Vagina (tissue), 2 donors: Measurements from ENCODE around the gene PPP2R2D. TPM values are rescaled to one million over a fixed set of nuclear protein-coding genes. Genes with fewer than 3 reads are reported as not detected.

Experiments used
- DNase-seq, 2 donors: peaks; one replicate each; pipeline ENCODE4 v3.0.0-alpha.2; 2017; ENCODE audit errors: extremely low spot score in 2 of 2
- H3K27ac ChIP-seq: fragments of 200-600 bp; sonication (generic); one replicate; pipeline ENCODE4 v1.5.1; 2019
- H3K27me3 ChIP-seq: fragments of 200-600 bp; sonication (generic); one replicate; pipeline ENCODE4 v1.5.1; 2019
- H3K36me3 ChIP-seq, 2 donors: fragments of 200-600 bp; sonication (generic); one replicate each; pipeline ENCODE4 v1.5.1; 2017 to 2019
- H3K4me1 ChIP-seq: fragments of 200-600 bp; sonication (generic); one replicate; pipeline ENCODE4 v1.5.1; 2019
- H3K4me3 ChIP-seq, 2 donors: fragments of 200-600 bp; sonication (generic); 1 replicate in 1 of 2; 2 replicates in 1 of 2; pipeline ENCODE4 v1.5.1; 2016 to 2019
- H3K9me3 ChIP-seq: fragments of 200-600 bp; sonication (generic); one replicate; pipeline ENCODE4 v1.5.1; 2019
- CTCF ChIP-seq, 3 experiments: fragments of 450-650 bp in 2 of 3; fragments of 200-600 bp in 1 of 3; sonication (generic) in 1 of 3; IDR thresholded peaks; one replicate each; pipeline ENCODE4 v1.5.1; 2017 to 2019; ENCODE audit warnings: antibody characterized with exemption in 3 of 3, mild to moderate bottlenecking in 2 of 3, moderate library complexity in 2 of 3
- POLR2A ChIP-seq, 2 donors: fragments of 450-650 bp; IDR thresholded peaks; one replicate each; pipeline ENCODE4 v1.6.1; 2017; ENCODE audit warnings: antibody characterized with exemption in 2 of 2, mild to moderate bottlenecking in 2 of 2, moderate library complexity in 2 of 2
- POLR2AphosphoS5 ChIP-seq, 2 donors: sonication (generic); formaldehyde crosslinking; IDR thresholded peaks; one replicate each; pipeline ENCODE4 v1.9.0; 2017; ENCODE audit warnings: antibody characterized with exemption in 2 of 2, mild to moderate bottlenecking in 2 of 2, low read depth in 1 of 2; ENCODE audit not compliant: insufficient read depth in 1 of 2
- intact Hi-C: fragments of 100-400 bp; cut with DNase I; formaldehyde crosslinking; loops from one replicate; pipeline ENCODE4 v1.15.1; 2023
- total RNA-seq: library from RNA; depleted of rRNA; stranded (reverse); fragments of >200 nt; gene quantifications from one replicate; pipeline ENCODE4 v1.2.3, GENCODE V29; 2016

PPP2R2D gene
- total RNA-seq, 1 donor from 2014 or later, result 49.4 TPM

- peak; percentile 85 to 96 (median 93) for TF ChIP-seq CTCF (IDR thresholded peaks at IDR 0.05)
- no peak for TF ChIP-seq POLR2A (IDR thresholded peaks at IDR 0.05)
- no peaks in the 10 kb centered on the region for H3K36me3 ChIP-seq
- H3K27me3 ChIP-seq, result no peaks in the 10 kb centered on the region
- H3K4me1 ChIP-seq, result no peaks in the 10 kb centered on the region
- no peak overlapping the region for H3K4me3 ChIP-seq
- H3K9me3 ChIP-seq, result no peaks in the 10 kb centered on the region
- no peak overlapping the region for H3K27ac ChIP-seq
- no peak for DNase-seq
- intact Hi-C loops, result loop anchor here (5.0 kb wide), 1 partner anchor 137 kb away; no protein-coding TSS in a partner anchor
These were observed 15.2 kb upstream of the PPP2R2D start for GRCh38 chr10:131885391-131886165.

GRCh38 chr10:131886237-131886636, 14.6 kb upstream of the PPP2R2D start:
- Histone ChIP-seq H3K4me3 (no peak overlapping the region), H3K9me3 (no peaks in the 10 kb centered on the region), H3K27me3 (no peaks in the 10 kb centered on the region), H3K4me1 (no peaks in the 10 kb centered on the region), H3K27ac (no peak overlapping the region), H3K36me3 (no peaks in the 10 kb centered on the region)
- no peak for TF ChIP-seq POLR2A (IDR thresholded peaks at IDR 0.05)
- no peak for TF ChIP-seq POLR2AphosphoS5 (IDR thresholded peaks at IDR 0.05; ENCODE audit: insufficient read depth in 1 of 2, low read depth in 1 of 2)
- no peak for TF ChIP-seq CTCF (IDR thresholded peaks at IDR 0.05)
- intact Hi-C loops, result loop anchor here (5.0 kb wide), 1 partner anchor 136 kb away; no protein-coding TSS in a partner anchor
- no peak for DNase-seq

- no peaks in the 10 kb centered on the region for H3K27me3 ChIP-seq
- no peaks in the 10 kb centered on the region for H3K4me1 ChIP-seq
- no peak overlapping the region for H3K4me3 ChIP-seq
- no peaks in the 10 kb centered on the region for H3K36me3 ChIP-seq
- intact Hi-C loops, result loop anchor here (5.0 kb wide), 1 partner anchor 134 kb away; no protein-coding TSS in a partner anchor
- no peak overlapping the region for H3K27ac ChIP-seq
- no peak for DNase-seq
- H3K9me3 ChIP-seq, result no peaks in the 10 kb centered on the region
- peak in 1 of 2 donors; percentile 20 for TF ChIP-seq POLR2AphosphoS5 (IDR thresholded peaks at IDR 0.05; ENCODE audit: insufficient read depth in 1 of 2, low read depth in 1 of 2)
- no peak for TF ChIP-seq POLR2A (IDR thresholded peaks at IDR 0.05)
- no peak for TF ChIP-seq CTCF (IDR thresholded peaks at IDR 0.05)
These were observed 12.6 kb upstream of the PPP2R2D start for GRCh38 chr10:131888186-131888604.

GRCh38 chr10:131889755-131890154, 11.1 kb upstream of the PPP2R2D start:
- H3K4me3 ChIP-seq, result no peak overlapping the region
- no peaks in the 10 kb centered on the region for H3K27me3 ChIP-seq
- intact Hi-C loops, result loop anchor here (5.0 kb wide), 1 partner anchor 133 kb away; no protein-coding TSS in a partner anchor
- H3K4me1 ChIP-seq, result no peaks in the 10 kb centered on the region
- no peaks in the 10 kb centered on the region for H3K36me3 ChIP-seq
- no peak overlapping the region for H3K27ac ChIP-seq
- DNase-seq, result no peak
- TF ChIP-seq CTCF (IDR thresholded peaks at IDR 0.05), result no peak
- TF ChIP-seq POLR2AphosphoS5 (IDR thresholded peaks at IDR 0.05; ENCODE audit: insufficient read depth in 1 of 2, low read depth in 1 of 2), result no peak
- no peak for TF ChIP-seq POLR2A (IDR thresholded peaks at IDR 0.05)
- H3K9me3 ChIP-seq, result no peaks in the 10 kb centered on the region
